Glutamatergic neuron (in vitro differentiated cells): ENCODE results near the gene PCSK1. TPM values are rescaled to one million over a fixed set of nuclear protein-coding genes. Genes with fewer than 3 reads are reported as not detected.
"Not testable (repeated sequence)": the region's sequence is repeated elsewhere in the genome, so short reads cannot be mapped to it uniquely, and the experiment has no call there.

ENCODE experiments used
- DNase-seq: peaks from one replicate; pipeline ENCODE4 v3.0.0; 2022
- H3K27ac Mint-ChIP-seq: one replicate; pipeline ENCODE4 v1.8.0; 2020; ENCODE audit warnings: mild to moderate bottlenecking, mixed read lengths, inconsistent platforms; ENCODE audit not compliant: unreplicated experiment
- H3K27me3 Mint-ChIP-seq: one replicate; pipeline ENCODE4 v1.8.0; 2020; ENCODE audit warnings: mild to moderate bottlenecking, moderate library complexity, mixed read lengths, inconsistent platforms; ENCODE audit not compliant: unreplicated experiment
- H3K36me3 Mint-ChIP-seq: one replicate; pipeline ENCODE4 v1.8.0; 2020; ENCODE audit warnings: mild to moderate bottlenecking, mixed read lengths, inconsistent platforms; ENCODE audit not compliant: unreplicated experiment
- H3K4me1 Mint-ChIP-seq: one replicate; pipeline ENCODE4 v1.8.0; 2020; ENCODE audit warnings: mild to moderate bottlenecking, low read depth, mixed read lengths, inconsistent platforms; ENCODE audit not compliant: unreplicated experiment
- H3K4me3 Mint-ChIP-seq: one replicate; pipeline ENCODE4 v1.8.0; 2020; ENCODE audit warnings: mild to moderate bottlenecking, mixed read lengths, inconsistent platforms; ENCODE audit not compliant: unreplicated experiment
- H3K9me3 Mint-ChIP-seq: one replicate; pipeline ENCODE4 v1.8.0; 2020; ENCODE audit warnings: mild to moderate bottlenecking, moderate library complexity, mixed read lengths, inconsistent platforms; ENCODE audit not compliant: unreplicated experiment
- total RNA-seq: library from RNA; stranded (reverse); fragmentation: NEBNext Ultra II Directional; extraction: Animal tissue kit (Norgen Biotek cat#: 25700); gene quantifications from one replicate; pipeline ENCODE4 v1.2.1, GENCODE V29; 2021; ENCODE audit not compliant: unreplicated experiment
- TF ChIP-seq, protein P1 (sequence below): fragments of 200-600 bp; sonication (generic); IDR thresholded peaks from one replicate; pipeline ENCODE4 v1.5.0; 2021; ENCODE audit not compliant: partially characterized antibody, unreplicated experiment

Gene PCSK1
- total RNA-seq, 1 donor from 2014 or later, result 11.6 TPM

- Mint-ChIP-seq H3K27me3 (no peaks in the 10 kb centered on the region), H3K4me3 (no peak overlapping the region), H3K9me3 (peaks cover 1% of the 10 kb centered on the region), H3K27ac (no peak overlapping the region), H3K36me3 (no peaks in the 10 kb centered on the region), H3K4me1 (peaks cover 6% of the 10 kb centered on the region)
- TF ChIP-seq, protein P1, sequence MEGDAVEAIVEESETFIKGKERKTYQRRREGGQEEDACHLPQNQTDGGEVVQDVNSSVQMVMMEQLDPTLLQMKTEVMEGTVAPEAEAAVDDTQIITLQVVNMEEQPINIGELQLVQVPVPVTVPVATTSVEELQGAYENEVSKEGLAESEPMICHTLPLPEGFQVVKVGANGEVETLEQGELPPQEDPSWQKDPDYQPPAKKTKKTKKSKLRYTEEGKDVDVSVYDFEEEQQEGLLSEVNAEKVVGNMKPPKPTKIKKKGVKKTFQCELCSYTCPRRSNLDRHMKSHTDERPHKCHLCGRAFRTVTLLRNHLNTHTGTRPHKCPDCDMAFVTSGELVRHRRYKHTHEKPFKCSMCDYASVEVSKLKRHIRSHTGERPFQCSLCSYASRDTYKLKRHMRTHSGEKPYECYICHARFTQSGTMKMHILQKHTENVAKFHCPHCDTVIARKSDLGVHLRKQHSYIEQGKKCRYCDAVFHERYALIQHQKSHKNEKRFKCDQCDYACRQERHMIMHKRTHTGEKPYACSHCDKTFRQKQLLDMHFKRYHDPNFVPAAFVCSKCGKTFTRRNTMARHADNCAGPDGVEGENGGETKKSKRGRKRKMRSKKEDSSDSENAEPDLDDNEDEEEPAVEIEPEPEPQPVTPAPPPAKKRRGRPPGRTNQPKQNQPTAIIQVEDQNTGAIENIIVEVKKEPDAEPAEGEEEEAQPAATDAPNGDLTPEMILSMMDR, result no peak
- no peak for DNase-seq
Measured at GRCh38 chr5:96407436-96407835, 25.6 kb downstream of the PCSK1 start.

- no peak overlapping the region for H3K27ac Mint-ChIP-seq
- no peaks in the 10 kb centered on the region for H3K27me3 Mint-ChIP-seq
- H3K4me3 Mint-ChIP-seq, result no peak overlapping the region
- no peak for DNase-seq
- TF ChIP-seq, protein P1, result no peak
- H3K36me3 Mint-ChIP-seq, result no peaks in the 10 kb centered on the region
- H3K9me3 Mint-ChIP-seq, result peaks cover 1% of the 10 kb centered on the region
- no peaks in the 10 kb centered on the region for H3K4me1 Mint-ChIP-seq
Measured at GRCh38 chr5:96404191-96404867, 28.7 kb downstream of the PCSK1 start.

- H3K36me3 Mint-ChIP-seq, result no peaks in the 10 kb centered on the region
- H3K27ac Mint-ChIP-seq, result no peak overlapping the region
- TF ChIP-seq, protein P1, result no peak
Measured at GRCh38 chr5:96402500-96402899, 30.5 kb downstream of the PCSK1 start.

DNA sequence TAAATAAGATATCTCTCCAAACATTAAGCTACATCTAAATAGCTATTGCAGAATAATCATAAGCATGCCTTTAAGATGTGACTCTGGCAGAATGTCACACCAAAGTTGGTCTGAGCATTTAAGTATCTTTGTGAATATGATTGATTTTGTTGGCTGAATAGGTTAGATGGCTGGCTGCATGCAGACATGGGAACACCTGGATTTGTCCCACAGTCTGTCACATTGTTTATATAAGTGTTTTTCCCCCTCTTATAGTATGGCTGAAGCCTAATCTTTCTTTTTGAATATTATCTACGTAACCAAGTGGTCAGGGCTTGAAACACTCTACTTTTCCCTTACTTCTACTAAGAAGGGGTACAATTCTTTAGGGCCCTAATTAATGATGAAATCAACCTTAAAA, 36.2 kb downstream of the PCSK1 start:
- no peak overlapping the region for H3K27ac Mint-ChIP-seq
- TF ChIP-seq, protein P1, result no peak
- H3K9me3 Mint-ChIP-seq, result no peaks in the 10 kb centered on the region
- no peak for DNase-seq
- H3K4me3 Mint-ChIP-seq, result no peak overlapping the region
- H3K36me3 Mint-ChIP-seq, result peaks cover 5% of the 10 kb centered on the region
- H3K27me3 Mint-ChIP-seq, result no peaks in the 10 kb centered on the region
- H3K4me1 Mint-ChIP-seq, result no peaks in the 10 kb centered on the region

More at GRCh38 chr5:96402500-96402899, 30.5 kb downstream of the PCSK1 start:
- DNase-seq, result no peak
- Mint-ChIP-seq H3K9me3 (peaks cover 1% of the 10 kb centered on the region), H3K4me3 (no peak overlapping the region), H3K27me3 (no peaks in the 10 kb centered on the region), H3K4me1 (no peaks in the 10 kb centered on the region)

DNA sequence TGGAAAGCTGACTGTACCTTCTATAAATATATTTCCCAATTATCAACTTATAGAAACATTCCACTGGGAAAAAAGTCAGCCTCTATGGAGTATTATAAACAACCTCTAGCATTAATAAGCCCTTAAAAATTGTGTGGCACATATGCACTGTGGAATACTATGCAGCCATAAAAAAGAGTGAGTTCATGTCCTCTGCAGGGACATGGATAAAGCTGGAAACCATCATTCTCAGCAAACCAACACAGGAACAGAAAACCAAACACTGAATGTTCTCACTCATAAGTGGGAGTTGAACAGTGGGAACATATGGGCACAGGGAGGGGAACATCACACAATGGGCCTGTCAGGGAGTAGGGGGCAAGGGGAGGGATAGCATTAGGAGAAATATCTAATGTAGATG, 37.8 kb downstream of the PCSK1 start:
- H3K4me3 Mint-ChIP-seq, result not testable (repeated sequence)

More for the DNA sequence above, 37.8 kb downstream of the PCSK1 start:
- not testable (repeated sequence) for H3K4me1 Mint-ChIP-seq, H3K27me3 Mint-ChIP-seq, H3K36me3 Mint-ChIP-seq, DNase-seq, H3K27ac Mint-ChIP-seq, H3K9me3 Mint-ChIP-seq
